ENCODE measurements around the gene RPL4.

Gene RPL4

DNA sequence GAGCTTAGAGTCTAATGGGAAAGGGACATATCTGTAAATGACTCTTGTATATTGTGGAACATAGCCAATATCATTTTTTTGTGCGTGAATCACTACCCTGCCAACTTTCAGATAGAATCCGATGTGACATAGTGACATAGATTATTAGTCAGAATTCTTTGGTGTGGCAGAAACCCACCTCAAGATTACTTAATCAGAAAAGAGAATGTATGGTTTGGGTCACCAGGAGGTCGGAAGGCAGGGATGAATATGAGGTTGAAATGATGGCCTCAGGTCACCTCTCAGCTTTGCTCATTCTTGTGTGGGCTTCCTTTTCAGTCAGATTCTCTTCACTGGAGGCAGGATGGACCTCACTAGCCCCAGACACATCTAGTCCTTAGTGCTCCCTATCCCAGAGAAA, 48.4 kb downstream of the RPL4 start:
- no peak for DNase-seq (ENCODE audit: low spot score)

DNA sequence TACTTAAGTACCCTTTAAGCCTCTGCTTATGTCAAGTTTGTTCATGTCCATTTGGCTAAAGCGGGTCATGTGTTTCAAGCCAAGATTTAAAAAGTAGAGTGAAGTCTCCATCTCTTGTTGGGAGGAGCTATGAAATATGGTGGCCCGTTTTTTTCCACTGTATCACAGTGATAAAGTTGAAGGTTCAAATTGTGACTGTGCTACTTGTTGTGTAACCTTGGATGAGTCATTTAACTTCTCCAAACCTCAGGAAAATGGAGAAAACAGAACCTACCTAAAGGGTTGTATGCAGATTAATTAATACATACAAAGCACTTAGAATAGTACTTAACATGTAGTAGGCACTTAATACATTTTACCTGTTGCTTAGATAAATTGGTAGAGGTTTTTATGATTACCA, 50.5 kb downstream of the RPL4 start:
- DNase-seq (ENCODE audit: low spot score): no peak

GRCh38 chr15:66452971-66453580, 51.6 kb downstream of the RPL4 start:
- no peak for DNase-seq (ENCODE audit: low spot score)

DNA sequence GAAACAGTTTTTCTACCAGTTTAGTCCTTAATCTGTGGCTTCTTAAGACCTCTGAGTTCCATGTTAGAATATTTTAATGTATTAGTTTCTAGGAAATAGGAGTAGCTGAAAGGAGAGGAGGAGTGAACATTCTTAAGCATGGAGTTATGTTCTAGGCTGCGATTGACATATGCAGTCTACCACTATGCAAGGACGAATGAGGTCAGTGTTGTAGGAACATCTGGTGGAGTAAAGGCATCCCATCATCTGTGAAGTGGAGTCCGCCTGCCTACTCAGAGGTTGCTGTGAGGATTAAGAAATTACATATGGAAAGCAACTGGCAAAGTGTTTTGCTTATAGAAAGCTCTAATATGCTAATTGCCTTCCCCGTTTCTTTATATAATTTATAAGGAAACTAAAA, 52.2 kb downstream of the RPL4 start:
- DNase-seq (ENCODE audit: low spot score): no peak
